ENCODE results near the gene LNX1.

The LNX1 gene

DNA sequence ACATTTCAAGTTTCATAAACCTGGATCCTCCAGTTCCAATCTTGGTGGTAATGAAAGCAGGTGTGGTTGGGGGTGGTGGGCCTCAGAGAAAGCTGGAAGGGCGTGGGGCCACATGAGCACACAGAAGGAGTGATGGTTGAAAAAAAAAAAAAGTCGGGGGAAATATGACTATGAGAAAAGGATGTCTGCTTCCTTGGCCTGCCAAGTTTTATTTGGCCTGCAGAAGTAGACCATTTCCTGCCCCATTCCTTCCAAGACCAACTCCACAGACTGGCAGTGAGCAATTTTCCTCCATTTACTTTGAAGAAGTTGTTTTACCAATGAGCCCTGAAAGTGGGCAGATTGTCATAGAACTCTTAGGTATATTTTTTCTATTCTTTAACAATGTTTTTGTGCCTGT lies 43.3 kb downstream of the LNX1 start:
- peaks cover 8% of the 10 kb centered on the region for H3K4me1 ChIP-seq (ENCODE audit: control insufficient read depth, low read depth, low read length)
- no peaks in the 10 kb centered on the region for H3K9me3 ChIP-seq (ENCODE audit: control insufficient read depth, low read depth, low read length)
- H3K27ac ChIP-seq (ENCODE audit: low read length), result no peak overlapping the region
- H3K27me3 ChIP-seq (ENCODE audit: control insufficient read depth, insufficient read depth, low read length), result no peaks in the 10 kb centered on the region
- H3K4me3 ChIP-seq (ENCODE audit: low read length), result no peak overlapping the region
- H3K36me3 ChIP-seq (ENCODE audit: control insufficient read depth, low read depth, low read length), result no peaks in the 10 kb centered on the region
- H3K9ac ChIP-seq (ENCODE audit: low read length), result no peak overlapping the region

DNA sequence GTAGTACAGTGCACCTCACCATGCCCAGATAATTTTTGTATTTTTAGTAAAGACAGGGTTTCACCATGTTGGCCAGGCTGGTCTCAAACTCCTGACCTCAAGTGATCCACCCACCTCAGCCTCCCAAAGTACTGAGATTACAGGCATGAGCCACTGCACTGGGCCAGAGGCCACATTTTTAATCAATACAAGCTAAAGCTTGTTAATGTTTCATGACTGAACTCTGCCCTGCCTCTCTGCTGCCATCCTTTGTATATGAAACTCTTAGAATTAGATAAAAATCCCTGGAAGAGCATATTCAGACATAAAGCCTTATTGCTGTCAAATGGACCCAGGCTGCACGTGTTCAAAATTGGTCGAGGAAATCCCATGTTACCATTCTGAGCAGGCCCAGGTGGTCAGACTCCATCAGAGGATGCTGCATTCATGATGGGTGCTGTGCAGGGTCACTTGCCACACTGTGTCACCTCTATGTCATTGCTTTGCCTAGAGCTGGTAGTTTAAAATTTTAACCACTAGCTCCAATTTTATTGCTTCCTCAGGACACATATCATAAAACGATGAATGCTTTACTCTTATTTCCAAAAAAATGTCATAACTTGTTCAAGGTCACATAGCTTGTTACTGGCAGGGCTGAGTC lies 45.2 kb downstream of the LNX1 start:
- no peak overlapping the region for H3K27ac ChIP-seq (ENCODE audit: low read length)
- H3K27me3 ChIP-seq (ENCODE audit: control insufficient read depth, insufficient read depth, low read length), result peaks cover 12% of the 10 kb centered on the region
- H3K4me1 ChIP-seq (ENCODE audit: control insufficient read depth, low read depth, low read length), result peaks cover 13% of the 10 kb centered on the region
- H3K9me3 ChIP-seq (ENCODE audit: control insufficient read depth, low read depth, low read length), result no peaks in the 10 kb centered on the region
- H3K9ac ChIP-seq (ENCODE audit: low read length), result no peak overlapping the region
- H3K36me3 ChIP-seq (ENCODE audit: control insufficient read depth, low read depth, low read length), result no peaks in the 10 kb centered on the region
- no peak overlapping the region for H3K4me3 ChIP-seq (ENCODE audit: low read length)

DNA sequence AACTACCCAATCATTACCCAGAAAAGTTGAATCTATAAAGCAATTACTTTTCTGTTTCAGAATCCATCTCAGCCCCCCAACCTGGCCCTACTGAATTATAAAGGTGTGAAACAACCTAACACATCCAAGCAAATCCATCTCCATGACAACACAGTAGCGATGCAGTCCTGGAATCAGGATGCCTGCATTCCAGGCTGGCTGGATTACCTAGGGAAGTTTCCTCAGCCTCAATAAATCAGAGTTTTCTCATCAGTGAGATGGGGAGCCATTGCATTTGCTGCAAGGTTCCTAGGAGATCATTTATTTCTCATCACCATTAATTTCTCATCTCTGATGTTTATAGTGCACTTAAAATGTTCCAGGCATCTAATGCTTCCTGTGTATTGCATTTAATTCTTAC lies 46.0 kb downstream of the LNX1 start:
- Histone ChIP-seq H3K9ac (ENCODE audit: low read length) (no peak overlapping the region), H3K9me3 (ENCODE audit: control insufficient read depth, low read depth, low read length) (no peaks in the 10 kb centered on the region), H3K4me1 (ENCODE audit: control insufficient read depth, low read depth, low read length) (peaks cover 13% of the 10 kb centered on the region), H3K27me3 (ENCODE audit: control insufficient read depth, insufficient read depth, low read length) (peaks cover 12% of the 10 kb centered on the region), H3K4me3 (ENCODE audit: low read length) (no peak overlapping the region), H3K27ac (ENCODE audit: low read length) (no peak overlapping the region), H3K36me3 (ENCODE audit: control insufficient read depth, low read depth, low read length) (no peaks in the 10 kb centered on the region)

DNA sequence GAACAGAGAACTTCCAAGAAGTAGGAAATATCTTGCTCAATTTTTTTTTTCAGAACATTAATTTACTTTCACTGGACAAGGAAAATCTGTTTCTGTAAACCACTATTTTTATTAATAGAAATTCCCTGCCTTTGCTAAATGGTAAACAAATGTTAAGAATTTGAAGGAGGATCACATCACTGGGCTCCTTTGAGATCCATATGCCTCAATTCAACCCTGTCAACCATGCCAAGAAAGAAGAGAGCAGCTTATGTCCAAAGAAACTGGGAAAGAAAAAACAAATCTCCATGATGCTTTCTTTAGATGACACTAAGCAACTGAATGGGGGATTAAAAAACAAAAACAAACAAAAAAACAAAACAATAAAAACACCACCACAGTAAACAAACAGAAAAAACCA lies 47.7 kb downstream of the LNX1 start:
- no peaks in the 10 kb centered on the region for H3K9me3 ChIP-seq (ENCODE audit: control insufficient read depth, low read depth, low read length)
- H3K4me1 ChIP-seq (ENCODE audit: control insufficient read depth, low read depth, low read length), result peaks cover 13% of the 10 kb centered on the region
- no peaks in the 10 kb centered on the region for H3K36me3 ChIP-seq (ENCODE audit: control insufficient read depth, low read depth, low read length)
- peaks cover 12% of the 10 kb centered on the region for H3K27me3 ChIP-seq (ENCODE audit: control insufficient read depth, insufficient read depth, low read length)
- no peak overlapping the region for H3K4me3 ChIP-seq (ENCODE audit: low read length)
- no peak overlapping the region for H3K9ac ChIP-seq (ENCODE audit: low read length)
- H3K27ac ChIP-seq (ENCODE audit: low read length), result no peak overlapping the region

DNA sequence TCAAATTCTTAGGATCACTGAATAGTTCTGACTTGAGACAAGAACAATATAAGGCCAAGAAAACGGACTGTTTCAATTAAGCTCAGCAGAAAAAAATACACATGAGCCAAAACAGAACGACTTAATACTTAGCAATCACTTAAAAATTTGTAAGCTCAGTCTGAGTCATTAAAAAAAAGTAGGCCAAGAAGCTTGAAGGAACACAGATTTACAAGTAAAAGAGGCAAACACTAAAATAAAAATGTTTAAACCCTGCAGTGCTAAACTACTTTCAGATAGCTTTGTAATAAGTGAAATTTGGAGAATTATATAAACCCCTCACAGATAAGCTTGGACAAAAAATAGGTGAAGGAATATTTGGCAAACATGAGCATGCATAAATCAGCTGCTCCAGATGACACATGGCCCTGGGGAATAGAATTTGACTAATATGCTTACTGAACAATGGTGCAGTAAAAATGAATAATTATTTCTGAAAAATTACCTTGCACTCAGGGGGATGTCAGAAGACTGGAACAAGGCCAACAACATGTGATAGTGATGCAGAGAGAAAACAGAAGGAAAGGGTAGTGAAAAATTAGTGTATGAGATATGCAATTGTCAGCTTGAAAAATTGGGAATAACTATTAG lies 49.6 kb downstream of the LNX1 start:
- H3K27me3 ChIP-seq (ENCODE audit: control insufficient read depth, insufficient read depth, low read length), result peaks cover 12% of the 10 kb centered on the region
- no peak overlapping the region for H3K4me3 ChIP-seq (ENCODE audit: low read length)
- no peak overlapping the region for H3K27ac ChIP-seq (ENCODE audit: low read length)
- H3K9me3 ChIP-seq (ENCODE audit: control insufficient read depth, low read depth, low read length), result no peaks in the 10 kb centered on the region
- H3K36me3 ChIP-seq (ENCODE audit: control insufficient read depth, low read depth, low read length), result no peaks in the 10 kb centered on the region
- no peak overlapping the region for H3K9ac ChIP-seq (ENCODE audit: low read length)
- H3K4me1 ChIP-seq (ENCODE audit: control insufficient read depth, low read depth, low read length), result peaks cover 13% of the 10 kb centered on the region

DNA sequence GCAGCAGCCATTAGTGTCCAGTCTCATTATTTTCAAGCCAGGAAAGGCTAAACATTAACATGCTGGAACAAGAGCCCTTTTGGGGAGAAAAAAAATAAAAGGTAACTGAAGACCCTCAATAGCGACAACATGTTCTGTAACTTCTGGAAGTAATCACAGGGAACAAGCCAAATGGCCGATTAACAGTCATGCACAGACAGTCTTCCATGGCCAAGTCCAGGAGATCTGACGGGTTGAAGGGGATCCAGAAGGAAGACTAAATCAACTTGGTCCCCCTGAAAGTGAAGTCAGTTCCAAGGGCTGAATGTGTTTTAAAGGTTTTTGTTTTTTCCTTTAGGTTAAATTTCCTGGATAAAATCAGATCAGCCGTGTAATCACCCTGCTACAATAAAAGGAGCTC lies 52.5 kb downstream of the LNX1 start:
- H3K27ac ChIP-seq (ENCODE audit: low read length), result no peak overlapping the region
- peaks cover 5% of the 10 kb centered on the region for H3K4me1 ChIP-seq (ENCODE audit: control insufficient read depth, low read depth, low read length)
- no peaks in the 10 kb centered on the region for H3K9me3 ChIP-seq (ENCODE audit: control insufficient read depth, low read depth, low read length)
- H3K4me3 ChIP-seq (ENCODE audit: low read length), result no peak overlapping the region
- no peak overlapping the region for H3K9ac ChIP-seq (ENCODE audit: low read length)
- H3K27me3 ChIP-seq (ENCODE audit: control insufficient read depth, insufficient read depth, low read length), result peaks cover 12% of the 10 kb centered on the region
- no peaks in the 10 kb centered on the region for H3K36me3 ChIP-seq (ENCODE audit: control insufficient read depth, low read depth, low read length)

DNA sequence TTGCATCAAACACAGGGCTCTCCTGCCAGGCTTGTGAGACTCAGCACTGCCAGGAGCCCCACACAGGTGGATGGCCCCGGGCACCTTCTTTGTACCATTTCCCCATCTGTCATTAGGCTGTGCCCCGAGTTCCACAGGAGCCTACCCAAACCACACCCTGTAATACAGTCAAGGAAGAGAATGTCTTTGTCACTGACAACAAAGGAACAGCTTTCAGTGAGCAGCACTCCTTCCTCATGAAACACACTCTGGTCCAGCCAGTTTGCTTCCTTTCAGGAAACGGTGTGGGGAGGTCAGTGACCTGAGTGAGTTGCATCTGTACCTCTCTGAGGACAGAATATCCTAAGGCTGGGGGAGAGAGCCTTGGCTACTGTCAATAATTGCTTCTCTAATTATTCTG lies 53.7 kb downstream of the LNX1 start:
- Histone ChIP-seq H3K27me3 (ENCODE audit: control insufficient read depth, insufficient read depth, low read length) (peaks cover 12% of the 10 kb centered on the region), H3K4me3 (ENCODE audit: low read length) (no peak overlapping the region), H3K4me1 (ENCODE audit: control insufficient read depth, low read depth, low read length) (peaks cover 5% of the 10 kb centered on the region), H3K36me3 (ENCODE audit: control insufficient read depth, low read depth, low read length) (no peaks in the 10 kb centered on the region), H3K9ac (ENCODE audit: low read length) (no peak overlapping the region), H3K27ac (ENCODE audit: low read length) (no peak overlapping the region), H3K9me3 (ENCODE audit: control insufficient read depth, low read depth, low read length) (no peaks in the 10 kb centered on the region)

DNA sequence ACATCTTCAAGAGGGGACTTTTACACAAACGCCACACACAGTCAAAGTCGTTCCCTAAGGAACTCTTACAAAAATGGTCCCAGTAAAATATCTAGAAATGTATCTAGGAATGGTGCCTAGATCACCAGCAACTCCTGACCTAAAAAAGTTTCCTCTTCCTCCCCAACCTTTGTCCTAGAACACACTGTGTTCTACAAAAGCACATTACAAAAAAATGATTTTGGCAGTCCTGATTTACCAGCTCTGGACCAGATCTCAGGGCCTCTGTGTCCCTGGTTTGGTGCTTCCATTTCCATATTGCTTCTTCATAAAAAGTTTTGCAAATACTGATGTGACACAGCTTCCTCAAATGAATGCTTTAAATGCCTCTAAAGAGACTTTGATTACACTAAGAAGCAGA lies 55.0 kb downstream of the LNX1 start:
- Histone ChIP-seq H3K9me3 (ENCODE audit: control insufficient read depth, low read depth, low read length) (no peaks in the 10 kb centered on the region), H3K4me1 (ENCODE audit: control insufficient read depth, low read depth, low read length) (peaks cover 9% of the 10 kb centered on the region), H3K9ac (ENCODE audit: low read length) (no peak overlapping the region), H3K27ac (ENCODE audit: low read length) (no peak overlapping the region), H3K27me3 (ENCODE audit: control insufficient read depth, insufficient read depth, low read length) (no peaks in the 10 kb centered on the region), H3K4me3 (ENCODE audit: low read length) (no peak overlapping the region), H3K36me3 (ENCODE audit: control insufficient read depth, low read depth, low read length) (no peaks in the 10 kb centered on the region)

DNA sequence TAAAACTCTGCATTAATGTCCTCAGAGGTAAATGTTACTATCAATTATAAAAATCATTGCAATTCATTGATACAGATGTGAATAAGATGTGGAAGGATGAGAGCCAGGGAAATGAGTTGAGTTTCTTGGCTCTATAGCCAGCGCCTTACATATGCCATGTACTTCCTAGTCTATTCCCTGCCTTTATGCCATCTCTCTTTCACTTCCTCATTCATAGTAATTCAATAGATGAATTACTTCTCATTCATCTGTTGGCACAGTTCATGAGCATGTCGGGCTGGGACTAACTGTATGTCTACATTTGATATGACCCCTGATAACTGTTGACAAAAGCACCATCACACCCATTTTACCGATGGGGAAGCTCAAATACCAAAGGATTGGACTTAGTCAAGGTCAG lies 55.7 kb downstream of the LNX1 start:
- Histone ChIP-seq H3K9ac (ENCODE audit: low read length) (no peak overlapping the region), H3K9me3 (ENCODE audit: control insufficient read depth, low read depth, low read length) (no peaks in the 10 kb centered on the region), H3K27me3 (ENCODE audit: control insufficient read depth, insufficient read depth, low read length) (no peaks in the 10 kb centered on the region), H3K27ac (ENCODE audit: low read length) (no peak overlapping the region), H3K4me3 (ENCODE audit: low read length) (no peak overlapping the region), H3K4me1 (ENCODE audit: control insufficient read depth, low read depth, low read length) (peaks cover 8% of the 10 kb centered on the region), H3K36me3 (ENCODE audit: control insufficient read depth, low read depth, low read length) (no peaks in the 10 kb centered on the region)

DNA sequence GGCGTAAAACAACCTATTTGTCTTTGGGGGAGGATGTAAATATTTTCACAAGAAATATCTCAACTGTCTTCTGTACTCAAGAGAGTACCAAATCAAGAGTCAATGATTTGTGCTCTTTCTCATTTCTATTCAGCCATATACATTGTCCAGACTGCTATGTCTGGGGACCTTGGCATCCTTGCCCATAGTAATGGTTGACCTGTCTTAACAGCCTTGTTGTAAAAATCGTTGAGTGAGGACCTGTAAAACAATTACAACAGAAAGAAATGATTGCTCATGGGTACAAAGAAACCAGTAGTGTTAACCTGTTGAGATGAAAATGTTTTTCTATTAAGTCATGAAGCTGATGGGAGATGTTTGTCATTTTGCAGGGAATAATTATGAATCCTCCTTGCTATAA lies 56.6 kb downstream of the LNX1 start:
- no peaks in the 10 kb centered on the region for H3K27me3 ChIP-seq (ENCODE audit: control insufficient read depth, insufficient read depth, low read length)
- no peaks in the 10 kb centered on the region for H3K36me3 ChIP-seq (ENCODE audit: control insufficient read depth, low read depth, low read length)
- H3K9ac ChIP-seq (ENCODE audit: low read length), result no peak overlapping the region
- peaks cover 8% of the 10 kb centered on the region for H3K4me1 ChIP-seq (ENCODE audit: control insufficient read depth, low read depth, low read length)
- no peaks in the 10 kb centered on the region for H3K9me3 ChIP-seq (ENCODE audit: control insufficient read depth, low read depth, low read length)
- no peak overlapping the region for H3K4me3 ChIP-seq (ENCODE audit: low read length)
- no peak overlapping the region for H3K27ac ChIP-seq (ENCODE audit: low read length)

DNA sequence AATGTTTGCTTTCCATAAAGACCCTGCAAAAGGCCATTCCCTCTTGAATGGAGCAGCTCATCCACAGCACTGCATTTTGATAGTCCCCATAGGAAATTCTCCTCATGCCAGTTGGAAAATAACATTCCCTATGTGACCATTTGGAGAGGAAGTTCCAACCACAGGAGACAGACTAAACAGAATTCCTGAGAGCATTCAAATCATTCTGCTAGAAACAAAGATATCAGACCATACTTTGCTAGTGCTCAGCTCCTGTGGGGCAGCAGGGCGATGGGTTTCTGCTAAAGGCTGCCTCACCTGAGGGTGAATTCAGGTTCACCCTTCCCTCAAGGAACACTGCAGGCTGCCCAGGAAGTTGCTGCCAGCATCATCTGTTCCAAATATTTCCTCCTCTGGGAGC lies 58.8 kb downstream of the LNX1 start:
- Histone ChIP-seq H3K9ac (ENCODE audit: low read length) (no peak overlapping the region), H3K27me3 (ENCODE audit: control insufficient read depth, insufficient read depth, low read length) (no peaks in the 10 kb centered on the region), H3K9me3 (ENCODE audit: control insufficient read depth, low read depth, low read length) (no peaks in the 10 kb centered on the region), H3K27ac (ENCODE audit: low read length) (no peak overlapping the region), H3K36me3 (ENCODE audit: control insufficient read depth, low read depth, low read length) (no peaks in the 10 kb centered on the region), H3K4me3 (ENCODE audit: low read length) (no peak overlapping the region), H3K4me1 (ENCODE audit: control insufficient read depth, low read depth, low read length) (peaks cover 8% of the 10 kb centered on the region)

DNA sequence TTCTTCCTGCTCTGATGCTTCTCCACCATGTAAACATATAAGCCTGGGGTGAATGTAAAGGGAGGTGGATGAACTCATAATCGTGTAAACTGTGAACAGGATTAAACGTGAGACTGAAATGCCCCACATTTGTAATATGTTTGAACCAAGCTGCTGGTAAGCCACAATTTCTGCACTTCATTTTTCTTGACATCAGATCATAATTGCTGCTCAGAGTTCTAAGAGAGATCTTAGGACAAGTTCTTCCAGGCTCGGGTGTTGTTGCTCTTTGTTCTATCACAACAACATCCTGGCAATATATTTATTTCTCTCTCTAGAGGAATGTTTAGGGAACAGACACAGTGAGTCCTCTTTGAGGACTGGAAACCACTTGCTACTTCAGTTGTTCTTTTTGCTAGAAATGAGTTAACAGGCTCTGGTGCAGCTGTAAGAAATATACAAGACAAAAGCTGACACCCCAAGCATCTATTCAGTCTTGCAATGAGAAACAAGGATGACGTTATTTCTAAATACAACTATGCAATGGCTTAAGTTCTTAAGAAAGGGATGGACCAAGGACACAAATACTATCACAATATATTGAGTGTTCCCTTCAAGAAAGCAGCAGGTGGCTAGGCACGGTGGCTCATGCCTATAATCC lies 59.6 kb downstream of the LNX1 start:
- no peak overlapping the region for H3K9ac ChIP-seq (ENCODE audit: low read length)
- H3K4me1 ChIP-seq (ENCODE audit: control insufficient read depth, low read depth, low read length), result peaks cover 8% of the 10 kb centered on the region
- no peaks in the 10 kb centered on the region for H3K9me3 ChIP-seq (ENCODE audit: control insufficient read depth, low read depth, low read length)
- no peak overlapping the region for H3K4me3 ChIP-seq (ENCODE audit: low read length)
- no peaks in the 10 kb centered on the region for H3K36me3 ChIP-seq (ENCODE audit: control insufficient read depth, low read depth, low read length)
- H3K27me3 ChIP-seq (ENCODE audit: control insufficient read depth, insufficient read depth, low read length), result no peaks in the 10 kb centered on the region
- no peak overlapping the region for H3K27ac ChIP-seq (ENCODE audit: low read length)

Measured in iPS-18a (cell line).